ENCODE data around the gene CEP128.

DNA sequence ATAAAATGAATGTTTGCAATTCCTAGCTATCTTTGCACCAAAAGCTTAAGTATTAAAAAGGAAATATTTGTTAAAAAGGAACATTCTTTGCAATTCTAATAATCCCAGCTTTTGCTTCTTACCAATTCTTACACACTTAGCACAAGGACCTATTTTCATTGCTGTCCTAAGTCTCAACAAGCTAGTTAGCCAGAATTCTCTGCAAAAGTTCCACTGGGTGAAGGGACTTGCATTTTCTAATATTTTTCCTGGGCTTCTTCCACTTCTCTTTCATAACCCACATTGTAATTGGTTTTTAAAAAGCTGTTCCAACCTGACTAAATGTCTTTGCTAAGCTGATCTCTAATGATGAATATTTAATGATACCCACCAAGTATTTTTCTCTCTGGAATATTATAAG is 422.5 kb downstream of the CEP128 start:
- TF ChIP-seq, protein P1, sequence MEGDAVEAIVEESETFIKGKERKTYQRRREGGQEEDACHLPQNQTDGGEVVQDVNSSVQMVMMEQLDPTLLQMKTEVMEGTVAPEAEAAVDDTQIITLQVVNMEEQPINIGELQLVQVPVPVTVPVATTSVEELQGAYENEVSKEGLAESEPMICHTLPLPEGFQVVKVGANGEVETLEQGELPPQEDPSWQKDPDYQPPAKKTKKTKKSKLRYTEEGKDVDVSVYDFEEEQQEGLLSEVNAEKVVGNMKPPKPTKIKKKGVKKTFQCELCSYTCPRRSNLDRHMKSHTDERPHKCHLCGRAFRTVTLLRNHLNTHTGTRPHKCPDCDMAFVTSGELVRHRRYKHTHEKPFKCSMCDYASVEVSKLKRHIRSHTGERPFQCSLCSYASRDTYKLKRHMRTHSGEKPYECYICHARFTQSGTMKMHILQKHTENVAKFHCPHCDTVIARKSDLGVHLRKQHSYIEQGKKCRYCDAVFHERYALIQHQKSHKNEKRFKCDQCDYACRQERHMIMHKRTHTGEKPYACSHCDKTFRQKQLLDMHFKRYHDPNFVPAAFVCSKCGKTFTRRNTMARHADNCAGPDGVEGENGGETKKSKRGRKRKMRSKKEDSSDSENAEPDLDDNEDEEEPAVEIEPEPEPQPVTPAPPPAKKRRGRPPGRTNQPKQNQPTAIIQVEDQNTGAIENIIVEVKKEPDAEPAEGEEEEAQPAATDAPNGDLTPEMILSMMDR (IDR thresholded peaks at IDR 0.05; ENCODE audit: low read depth, low read length): no peak
- TF ChIP-seq EZH2phosphoT487 (IDR thresholded peaks at IDR 0.05; ENCODE audit: low read depth): no peak
